Endometrial microvascular endothelial cells (primary cell): ENCODE data around the gene OR1K1. TPM values are rescaled to one million over a fixed set of nuclear protein-coding genes. Genes with fewer than 3 reads are reported as not detected.

Experiments used
- in situ Hi-C: cut with HindIII; loops from 2 replicates; pipeline ENCODE4 v1.10.0; 2017; ENCODE audit warnings: low sequenced_read_pairs, low pct_unique_long_range_greater_than_20kb; ENCODE audit errors: inconsistent ontology term
- total RNA-seq: library from RNA; depleted of rRNA; stranded (reverse); fragments of >200 nt; gene quantifications from one replicate; pipeline ENCODE4 v1.2.3, GENCODE V29; 2015; ENCODE audit errors: inconsistent ontology term

OR1K1 gene
- total RNA-seq, 1 donor from 2014 or later: not detected

DNA sequence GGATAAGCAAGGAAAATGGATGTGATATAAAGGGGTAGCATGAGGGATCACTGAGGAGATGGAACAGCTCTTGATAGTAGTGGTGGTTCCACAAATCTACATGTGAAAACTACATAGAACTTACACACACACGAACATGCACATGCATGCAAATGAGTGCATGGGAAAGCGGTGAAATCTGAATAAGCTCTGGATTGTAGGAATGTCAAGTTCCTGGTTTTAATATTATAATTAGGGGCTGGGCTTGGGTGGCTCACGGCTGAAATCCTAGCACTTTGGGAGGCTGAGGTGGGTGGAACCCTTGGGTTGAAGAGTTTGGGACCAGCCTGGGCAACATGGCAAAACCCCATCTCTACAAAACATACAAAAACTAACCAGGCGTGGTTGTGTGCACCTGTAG is 41.6 kb downstream of the OR1K1 start:
- in situ Hi-C loops: no loop called here

DNA sequence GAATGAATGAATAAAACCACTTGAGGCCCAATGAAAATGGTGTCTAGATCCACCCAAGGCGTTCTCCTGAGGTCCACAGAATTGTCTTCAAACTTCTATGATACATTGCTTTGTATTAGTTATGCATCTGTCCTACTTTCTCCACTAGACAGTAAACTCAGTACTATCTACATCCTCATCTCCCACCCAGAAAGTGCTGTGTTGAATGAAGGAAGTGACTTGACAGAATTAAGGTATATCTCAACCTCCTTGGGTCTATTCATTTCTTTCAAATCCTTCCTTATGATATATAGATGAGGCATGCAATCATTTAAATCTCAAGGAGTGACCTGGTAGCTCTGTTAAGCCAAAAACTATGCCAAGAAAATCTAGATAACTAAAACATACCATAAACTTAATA is 44.2 kb downstream of the OR1K1 start:
- in situ Hi-C loops: no loop called here

DNA sequence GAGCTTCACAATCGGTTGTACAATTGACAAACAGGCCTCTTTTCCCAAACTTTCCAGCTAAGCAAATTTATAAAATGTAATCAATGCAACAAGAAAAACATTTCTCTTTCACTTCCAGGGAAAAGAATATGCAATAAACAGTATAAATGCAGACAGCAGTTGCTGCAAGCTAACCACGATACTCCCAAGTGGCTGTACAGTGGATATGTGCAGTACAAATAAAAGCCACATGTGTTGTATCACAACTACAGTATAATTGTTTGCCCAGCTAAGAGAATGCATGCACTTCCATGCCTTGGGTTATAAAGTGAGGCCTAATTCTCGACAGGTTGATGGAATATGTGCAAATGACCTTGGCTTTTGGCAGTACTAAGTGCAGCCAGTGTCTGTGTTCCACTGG is 45.2 kb downstream of the OR1K1 start:
- in situ Hi-C loops: no loop called here

DNA sequence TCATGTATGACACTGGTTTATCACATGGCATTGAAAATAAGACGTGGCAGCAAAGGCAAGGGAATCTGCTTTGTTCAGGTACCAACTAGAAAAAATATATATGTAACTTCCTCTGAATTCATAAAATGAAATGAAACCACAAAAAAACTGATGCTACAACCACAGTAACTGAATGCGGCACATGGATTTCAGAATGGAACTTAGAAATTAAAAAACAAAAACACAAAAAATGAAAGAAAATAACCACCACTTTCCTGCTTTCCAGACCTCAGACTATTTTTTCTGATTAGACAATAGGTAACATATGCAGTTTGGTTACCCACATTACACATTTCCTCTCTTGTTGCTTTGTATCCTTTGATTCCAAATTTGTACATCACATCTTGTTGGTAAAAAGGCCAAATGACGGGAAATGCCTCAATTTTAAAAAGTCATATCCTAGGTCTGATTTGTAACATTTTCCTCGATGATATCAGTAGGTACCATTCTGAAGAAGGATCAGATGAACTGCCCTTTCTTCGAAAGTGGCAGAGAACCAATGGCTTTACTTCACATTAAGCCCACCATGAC is 46.5 kb downstream of the OR1K1 start:
- in situ Hi-C loops: no loop called here

DNA sequence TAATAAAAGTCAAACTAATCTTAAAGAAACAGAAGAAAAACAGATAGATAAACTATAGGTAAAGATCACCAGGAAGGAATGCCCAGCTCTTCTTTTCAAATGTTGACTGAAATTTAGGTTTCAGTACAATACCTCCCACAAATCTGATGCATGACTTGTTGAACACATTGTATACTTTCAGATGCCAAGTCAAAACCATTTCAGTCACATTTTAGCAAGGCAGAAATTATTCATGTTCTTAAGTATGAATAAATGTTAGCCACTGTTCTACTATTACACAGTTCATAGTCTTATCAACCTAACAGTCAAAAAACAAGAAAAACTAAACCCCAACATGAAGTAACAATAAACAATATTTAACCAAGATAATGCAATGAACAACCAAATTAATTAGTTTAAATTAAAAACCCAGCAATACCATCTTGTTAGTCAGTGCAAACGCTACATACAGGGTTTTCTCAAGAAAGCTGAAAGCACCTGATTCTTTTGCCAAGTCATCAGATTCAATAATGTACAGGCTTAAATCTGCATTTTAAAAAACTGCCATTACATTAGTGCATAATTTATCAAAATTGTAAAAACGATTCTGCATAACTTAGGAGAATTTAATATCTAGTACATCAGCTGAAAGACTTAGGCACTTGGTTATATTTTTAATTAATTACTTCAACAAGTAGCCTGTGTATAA is 48.5 kb downstream of the OR1K1 start:
- in situ Hi-C loops: no loop called here

Other genes starting within 250 kb of the OR1K1 start
- gene OR1N2, start 247.0 kb upstream of the OR1K1 start, total RNA-seq: not detected
- not detected for gene OR1L8, start 216.7 kb upstream of the OR1K1 start, total RNA-seq
- gene OR1Q1, start 185.4 kb upstream of the OR1K1 start, total RNA-seq: not detected
- gene OR1B1, start 142.5 kb upstream of the OR1K1 start, total RNA-seq: not detected
- not detected for gene OR1L1, start 138.4 kb upstream of the OR1K1 start, total RNA-seq
- not detected for gene OR1L3, start 125.0 kb upstream of the OR1K1 start, total RNA-seq
- not detected for gene OR1L4, start 76.1 kb upstream of the OR1K1 start, total RNA-seq
- gene OR1L6, start 57.8 kb upstream of the OR1K1 start, total RNA-seq: not detected
- gene OR5C1, start 11.2 kb upstream of the OR1K1 start, total RNA-seq: not detected
- gene PDCL, start 28.5 kb downstream of the OR1K1 start, total RNA-seq: 23.1 TPM
- gene RC3H2, start 105.2 kb downstream of the OR1K1 start, total RNA-seq: 41.8 TPM
- 7.1 TPM for gene ZBTB6, start 113.2 kb downstream of the OR1K1 start, total RNA-seq
- 2.0 TPM for gene ZBTB26, start 131.4 kb downstream of the OR1K1 start, total RNA-seq
- gene RABGAP1, start 140.9 kb downstream of the OR1K1 start, total RNA-seq: 16.0 TPM
- gene GPR21, start 233.5 kb downstream of the OR1K1 start, total RNA-seq: 0.28 TPM